22Rv1 (cell line): ENCODE results near the gene OSBPL7.

Experiments
- H3K27ac ChIP-seq: fragments of 450-650 bp; 2 replicates; pipeline ENCODE4 v1.5.1; 2017
- CTCF ChIP-seq: fragments of 450-650 bp; IDR thresholded peaks from 2 replicates; pipeline ENCODE4 v1.5.1; 2017; ENCODE audit warnings: mild to moderate bottlenecking
- ZFX ChIP-seq: fragments of 450-650 bp; IDR thresholded peaks from 2 replicates; pipeline ENCODE4 v1.6.1; 2017; ENCODE audit warnings: antibody characterized with exemption, borderline replicate concordance

The OSBPL7 gene

GRCh38 chr17:47846716-47847340, 25.2 kb upstream of the OSBPL7 start:
- no peak for TF ChIP-seq CTCF
- no peak for TF ChIP-seq ZFX
- no peak overlapping the region for H3K27ac ChIP-seq

GRCh38 chr17:47845716-47846075, 24.1 kb upstream of the OSBPL7 start:
- H3K27ac ChIP-seq: no peak overlapping the region
- TF ChIP-seq ZFX: no peak
- no peak for TF ChIP-seq CTCF

- TF ChIP-seq ZFX (no peak), CTCF (peak; percentile 27)
These were observed 23.5 kb upstream of the OSBPL7 start for GRCh38 chr17:47844814-47845715.

GRCh38 chr17:47844227-47844626, 22.6 kb upstream of the OSBPL7 start:
- no peak overlapping the region for H3K27ac ChIP-seq
- TF ChIP-seq ZFX: no peak

More at GRCh38 chr17:47844814-47845715, 23.5 kb upstream of the OSBPL7 start:
- no peak overlapping the region for H3K27ac ChIP-seq

GRCh38 chr17:47843391-47843730, 21.8 kb upstream of the OSBPL7 start:
- no peak overlapping the region for H3K27ac ChIP-seq
- TF ChIP-seq ZFX: no peak
- peak; percentile 42 for TF ChIP-seq CTCF

- no peak overlapping the region for H3K27ac ChIP-seq
- TF ChIP-seq ZFX (no peak), CTCF (peak; percentile 58)
These were observed 20.1 kb upstream of the OSBPL7 start for GRCh38 chr17:47841488-47842291.

- TF ChIP-seq CTCF (peak; percentile 94), ZFX (no peak)
- peak within 1 kb of the TSS; percentile 31; the same call in 1 of the 2 replicates for H3K27ac ChIP-seq
These were observed 19.3 kb upstream of the OSBPL7 start, which contains the start of gene SCRN2 for GRCh38 chr17:47840742-47841487. SCRN2 (minus strand) TSS chr17:47841273; CDS start chr17:47840843, 430 bp downstream.
